K562 (cell line): ENCODE data around the gene EVC. TPM values are rescaled to one million over a fixed set of nuclear protein-coding genes. Genes with fewer than 3 reads are reported as not detected.
A peak's percentile ranks its signal among the peaks of the same experiment; 100 is the strongest.

Experiments used
- ATAC-seq: fragments of 200-7000 bp; cut with Tn5 transposase; 3 replicates; pipeline ENCODE4 v1.9.1; 2020; ENCODE audit warnings: moderate library complexity
- BruUV-seq: library from RNA; stranded (reverse); fragments of 400-500 nt; replicated peaks from 2 replicates; lab custom pipeline; 2021; lab: Mats Ljungman, UMichigan
- CTCF ChIA-PET: fragments of 300-600 bp; formaldehyde crosslinking; extraction: SDS; loops from one replicate; lab custom pipeline; 2021; ENCODE audit warnings: low intra/inter-chr PET ratio; lab: Yijun Ruan, JAX
- POLR2A ChIA-PET: fragments of 300-600, 350-650 bp; sonication (Branson Sonifier 250); formaldehyde crosslinking; extraction: SDS; loops from one replicate; lab custom pipeline; 2021; ENCODE audit warnings: antibody characterized with exemption, inconsistent platforms; lab: Yijun Ruan, JAX
- DNase-seq, 4 experiments: peaks; one replicate each; pipeline versions ENCODE4 v3.0.0 to v3.0.0-alpha.2; 2011 to 2018; ENCODE audit warnings: low spot score in 3 of 4, mixed read lengths in 3 of 4; ENCODE audit errors: extremely low read depth in 1 of 4
- FAIRE-seq: peaks from 2 replicates; lab custom pipeline; 2011; peaks lifted over from hg19 to GRCh38; lab: Jason Lieb, UNC
- H2AFZ ChIP-seq: 2 replicates; pipeline ENCODE4 v1.6.0; 2011; ENCODE audit warnings: low read depth, low read length, control low read depth, inconsistent platforms
- H3K27ac ChIP-seq: fragments of 200-600 bp; 3 replicates; pipeline ENCODE4 v1.8.0; 2011; ENCODE audit warnings: low read depth, mild to moderate bottlenecking, control low read depth, inconsistent platforms, low read length, moderate library complexity, mixed read lengths; ENCODE audit errors: extremely low read depth
- H3K27me3 ChIP-seq, 2 experiments: fragments of 300-600 bp in 1 of 2; 2 replicates in 1 of 2; 3 replicates in 1 of 2; pipeline versions ENCODE4 v1.6.0 to v1.8.0; 2011; ENCODE audit warnings: inconsistent platforms in 2 of 2, low read length in 2 of 2, mild to moderate bottlenecking in 1 of 2, mixed read lengths in 1 of 2, moderate library complexity in 1 of 2; ENCODE audit not compliant: control insufficient read depth in 2 of 2, insufficient read depth in 2 of 2
- H3K36me3 ChIP-seq: fragments of 300-600 bp; 3 replicates; pipeline ENCODE4 v1.8.0; 2011; ENCODE audit warnings: mild to moderate bottlenecking, low read length, inconsistent platforms; ENCODE audit not compliant: control insufficient read depth, insufficient read depth
- H3K4me1 ChIP-seq, 2 experiments: fragments of 200-600 bp in 1 of 2; replicated peaks in 1 of 2; 2 replicates in 1 of 2; 3 replicates in 1 of 2; pipeline versions ENCODE4 v1.5.1 to v1.8.0; 2011; ENCODE audit warnings: inconsistent platforms in 2 of 2, low read length in 2 of 2, mild to moderate bottlenecking in 1 of 2, mixed read lengths in 1 of 2, moderate library complexity in 1 of 2; ENCODE audit not compliant: control insufficient read depth in 2 of 2, insufficient read depth in 2 of 2
- H3K4me2 ChIP-seq: 2 replicates; pipeline ENCODE4 v1.6.1; 2011; ENCODE audit warnings: low read length, control low read depth, inconsistent platforms, mixed read lengths; ENCODE audit not compliant: insufficient read depth
- H3K4me3 ChIP-seq: fragments of 200-600 bp; sonication (generic), shearing (Covaris generic); 2 replicates; pipeline ENCODE4 v1.5.1; 2016; ENCODE audit warnings: control low read depth, inconsistent platforms
- H3K79me2 ChIP-seq: fragments of 200-600 bp; 3 replicates; pipeline ENCODE4 v1.8.0; 2011; ENCODE audit warnings: low read length, inconsistent platforms; ENCODE audit not compliant: control insufficient read depth, insufficient read depth
- H3K9ac ChIP-seq, 2 experiments: 2 replicates each; pipeline versions ENCODE4 v1.6.0 to v1.6.1; 2011; ENCODE audit warnings: low read depth in 2 of 2, low read length in 2 of 2, control low read depth in 1 of 2, inconsistent platforms in 1 of 2, mild to moderate bottlenecking in 1 of 2, mixed read lengths in 1 of 2; ENCODE audit not compliant: insufficient read depth in 1 of 2
- H3K9me1 ChIP-seq: one replicate; pipeline ENCODE4 v1.6.0; 2011; ENCODE audit warnings: inconsistent platforms, mild to moderate bottlenecking, low read length, moderate library complexity; ENCODE audit not compliant: control insufficient read depth, insufficient read depth
- H3K9me3 ChIP-seq: replicated peaks from 2 replicates; pipeline ENCODE4 v1.5.1; 2011; ENCODE audit warnings: low read depth, low read length, inconsistent platforms; ENCODE audit not compliant: control insufficient read depth, insufficient read depth
- H4K20me1 ChIP-seq: replicated peaks from 2 replicates; pipeline ENCODE4 v1.6.1; 2011; ENCODE audit warnings: low read length, inconsistent platforms, mixed read lengths; ENCODE audit not compliant: control insufficient read depth, insufficient read depth
- ATF4 ChIP-seq: fragments of 450-650 bp; formaldehyde crosslinking; IDR thresholded peaks from 2 replicates; pipeline ENCODE4 v1.4.0; 2022; ENCODE audit warnings: mild to moderate bottlenecking, moderate library complexity
- E2F6 ChIP-seq, 2 experiments: IDR thresholded peaks; 2 replicates each; pipeline ENCODE4 v1.6.1; 2011; ENCODE audit warnings: borderline replicate concordance in 1 of 2, control low read depth in 1 of 2, low read depth in 1 of 2, low read length in 1 of 2, mild to moderate bottlenecking in 1 of 2, mixed read lengths in 1 of 2, moderate library complexity in 1 of 2; ENCODE audit not compliant: insufficient read depth in 1 of 2, insufficient read length in 1 of 2, poor library complexity in 1 of 2, severe bottlenecking in 1 of 2; ENCODE audit errors: extremely low read depth in 1 of 2
- RBFOX2 ChIP-seq: fragments of 200-400 bp; formaldehyde crosslinking; IDR thresholded peaks from 2 replicates; pipeline ENCODE4 v1.6.1; 2017; ENCODE audit warnings: low read depth, mild to moderate bottlenecking, low read length, moderate library complexity
- WGBS: fragments of 100-300 bp; shearing (Covaris generic); methylation state at CpG from one replicate; pipeline ENCODE4 v1.1.6; 2016; ENCODE audit warnings: low coverage, mixed read lengths; ENCODE audit not compliant: insufficient coverage; ENCODE audit errors: missing lambda C conversion rate; 5-methylcytosine and 5-hydroxymethylcytosine counted together
- in situ Hi-C: fragments of 300-500 bp; cut with MboI; formaldehyde crosslinking; loops from 4 replicates; pipeline ENCODE4 v1.15.0; 2018; ENCODE audit warnings: inconsistent platforms, mixed read lengths
- intact Hi-C: fragments of 100-400 bp; cut with micrococcal nuclease; formaldehyde crosslinking; loops from 2 replicates; pipeline ENCODE4 v1.14.2; 2022
- polyA plus RNA-seq, 8 experiments: library from polyadenylated mRNA; depleted of rRNA in 4 of 8; stranded (reverse) in 5 of 8; unstranded in 3 of 8; fragments of >200 nt; fragmentation: Nextera tagmentation in 2 of 8; fragmentation: Illumina TruSeq in 1 of 8; extraction: Ambion mirVana in 2 of 8; extraction: Trizol in 1 of 8; gene quantifications; 2 replicates each; pipeline versions ENCODE4 v1.2.1 to v1.2.3, GENCODE V29; 2011 to 2014; ENCODE audit warnings: inconsistent platforms in 1 of 8, missing spikeins in 1 of 8
- total RNA-seq, 7 experiments: library from RNA; depleted of rRNA in 6 of 7; stranded (reverse); fragments of >200 nt in 6 of 7; fragmentation: Illumina TruSeq in 2 of 7; extraction: Trizol in 2 of 7; gene quantifications; 2 replicates each; pipeline versions ENCODE4 v1.2.1 to v1.2.3, GENCODE V29; 2011 to 2021; ENCODE audit warnings: low replicate concordance in 1 of 7

The EVC gene
- total and polyA plus RNA-seq, 9 of the 15 experiments (the other 6 are each of a cell fraction or from before 2014, with no cell fraction given) = 0.03 to 3.2 (median 1.1) TPM

- Histone ChIP-seq H3K27me3 (peaks cover 2 to 18% of the 10 kb centered on the region in 2 experiments; a peak in 3 of 5 replicates), H3K79me2 (no peaks in the 10 kb centered on the region), H3K4me2 (peak overlapping the region; percentile 52), H3K9me1 (no peaks in the 10 kb centered on the region), H3K4me1 (peaks cover 0 to 20% of the 10 kb centered on the region in 2 experiments; a peak in 4 of 5 replicates), H3K9me3 (0 out of 2 replicates have a peak, but pooled peaks cover 3% of the 10 kb centered on the region), H3K4me3 (peak overlapping the region; percentile 23), H3K27ac (no peak overlapping the region), H4K20me1 (no peaks in the 10 kb centered on the region), H2AFZ (no peak overlapping the region), H3K36me3 (no peaks in the 10 kb centered on the region), H3K9ac (peak overlapping the region in 1 of 2 experiments; percentile 74; a peak in 2 of 4 replicates)
- ATAC-seq (peak; percentile 19; the same call in 1 of the 3 replicates), DNase-seq (peak in 1 of 4 experiments; percentile 33), FAIRE-seq (no peak)
- 3% methylated on average over 26 of the region's 52 CpGs for WGBS
- CTCF ChIA-PET = no interaction called here
- BruUV-seq = no TSS peak
- intact Hi-C loops = no loop called here
- POLR2A ChIA-PET = no interaction called here
- TF ChIP-seq RBFOX2 (peak; percentile 10), E2F6 (IDR thresholded peaks at IDR 0.05; ENCODE audit: borderline replicate concordance in 1 of 2, extremely low read depth in 1 of 2, insufficient read depth in 1 of 2, insufficient read length in 1 of 2, low read depth in 1 of 2, low read length in 1 of 2, poor library complexity in 1 of 2, severe bottlenecking in 1 of 2) (peak in 1 of 2 experiments; percentile 43), ATF4 (CRISPR knock-in tag) (no peak)
- in situ Hi-C loops = no loop called here
These were observed 631 bp downstream of the EVC start for GRCh38 chr4:5711479-5712184.
